ENCODE data around the gene MRPL11.

The MRPL11 gene

DNA sequence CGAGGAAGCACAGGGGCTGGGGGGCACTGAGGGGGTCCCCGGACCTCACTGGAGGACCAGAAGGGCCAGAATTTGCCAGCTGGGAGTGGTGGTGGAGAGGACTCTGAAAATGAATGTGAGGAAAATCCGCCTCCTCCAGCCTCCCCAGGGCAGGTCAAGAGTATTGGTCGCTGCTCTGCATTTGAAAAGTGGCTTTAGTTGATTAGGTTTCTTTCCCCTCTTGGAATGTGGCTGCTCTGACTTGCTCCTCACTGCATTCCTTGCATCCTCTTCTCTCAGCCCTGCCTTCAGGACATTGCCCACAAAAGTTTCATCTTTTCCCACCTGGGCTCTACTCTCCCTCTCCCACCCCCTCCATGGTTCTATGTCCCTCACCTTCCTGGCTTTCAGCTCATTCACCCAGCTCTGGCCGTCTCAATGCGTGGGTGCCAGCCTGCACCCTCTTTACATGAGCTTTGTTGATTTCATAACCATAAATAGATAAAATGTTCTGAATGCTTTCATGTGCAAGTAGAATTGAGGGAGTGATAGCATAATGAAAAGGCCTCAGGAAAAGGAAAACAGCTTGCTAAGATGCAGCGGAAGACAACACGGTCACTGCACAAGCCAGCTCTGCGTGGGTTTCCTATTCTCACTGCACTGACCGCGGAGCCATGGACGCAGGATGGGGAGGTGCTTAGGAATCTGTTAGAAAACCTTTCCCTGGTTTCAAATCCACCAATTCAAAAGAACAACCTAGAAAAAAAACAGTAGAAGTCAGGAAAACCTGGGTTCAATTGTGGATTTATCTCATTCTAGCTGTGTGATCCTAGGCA is 24.3 kb downstream of the MRPL11 start:
- TF ChIP-seq MYC (IDR thresholded peaks at IDR 0.05; ENCODE audit: low read depth, low read length), result no peak
- no peak for TF ChIP-seq POLR2A (IDR thresholded peaks at IDR 0.05; ENCODE audit: extremely low read depth, insufficient read length)
- TF ChIP-seq, protein P1, sequence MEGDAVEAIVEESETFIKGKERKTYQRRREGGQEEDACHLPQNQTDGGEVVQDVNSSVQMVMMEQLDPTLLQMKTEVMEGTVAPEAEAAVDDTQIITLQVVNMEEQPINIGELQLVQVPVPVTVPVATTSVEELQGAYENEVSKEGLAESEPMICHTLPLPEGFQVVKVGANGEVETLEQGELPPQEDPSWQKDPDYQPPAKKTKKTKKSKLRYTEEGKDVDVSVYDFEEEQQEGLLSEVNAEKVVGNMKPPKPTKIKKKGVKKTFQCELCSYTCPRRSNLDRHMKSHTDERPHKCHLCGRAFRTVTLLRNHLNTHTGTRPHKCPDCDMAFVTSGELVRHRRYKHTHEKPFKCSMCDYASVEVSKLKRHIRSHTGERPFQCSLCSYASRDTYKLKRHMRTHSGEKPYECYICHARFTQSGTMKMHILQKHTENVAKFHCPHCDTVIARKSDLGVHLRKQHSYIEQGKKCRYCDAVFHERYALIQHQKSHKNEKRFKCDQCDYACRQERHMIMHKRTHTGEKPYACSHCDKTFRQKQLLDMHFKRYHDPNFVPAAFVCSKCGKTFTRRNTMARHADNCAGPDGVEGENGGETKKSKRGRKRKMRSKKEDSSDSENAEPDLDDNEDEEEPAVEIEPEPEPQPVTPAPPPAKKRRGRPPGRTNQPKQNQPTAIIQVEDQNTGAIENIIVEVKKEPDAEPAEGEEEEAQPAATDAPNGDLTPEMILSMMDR (IDR thresholded peaks at IDR 0.05; ENCODE audit: low read depth, low read length), result no peak
- TF ChIP-seq MAX (IDR thresholded peaks at IDR 0.05; ENCODE audit: low read depth, low read length), result no peak
- DNase-seq (ENCODE audit: low read depth), result no peak
- H3K4me3 ChIP-seq (ENCODE audit: low read depth, low read length), result no peak overlapping the region

DNA sequence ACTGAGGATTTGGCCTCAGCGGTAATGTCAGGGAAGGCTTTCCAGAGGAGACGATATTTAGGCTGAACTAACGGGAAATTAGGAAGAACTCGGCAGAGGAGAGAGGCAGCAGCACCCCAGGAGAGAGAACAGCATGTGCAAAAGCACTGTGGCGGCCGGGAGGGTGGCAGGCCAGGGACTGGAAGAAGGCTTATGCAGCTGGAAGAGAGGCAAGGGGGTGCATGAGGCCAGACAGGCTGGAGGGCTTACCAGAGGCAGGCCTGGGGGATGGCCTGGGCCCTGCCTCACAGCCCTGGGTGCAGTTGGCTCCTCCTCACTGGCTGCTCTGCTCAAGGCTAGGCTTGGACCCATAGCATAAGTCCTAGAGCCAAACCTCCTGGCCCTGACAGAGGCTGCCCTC is 25.5 kb downstream of the MRPL11 start:
- no peak for DNase-seq (ENCODE audit: low read depth)
- TF ChIP-seq MYC (IDR thresholded peaks at IDR 0.05; ENCODE audit: low read depth, low read length) (no peak), MAX (IDR thresholded peaks at IDR 0.05; ENCODE audit: low read depth, low read length) (no peak), POLR2A (IDR thresholded peaks at IDR 0.05; ENCODE audit: extremely low read depth, insufficient read length) (no peak)
- TF ChIP-seq, protein P1 (IDR thresholded peaks at IDR 0.05; ENCODE audit: low read depth, low read length), result no peak
- H3K4me3 ChIP-seq (ENCODE audit: low read depth, low read length), result no peak overlapping the region

DNA sequence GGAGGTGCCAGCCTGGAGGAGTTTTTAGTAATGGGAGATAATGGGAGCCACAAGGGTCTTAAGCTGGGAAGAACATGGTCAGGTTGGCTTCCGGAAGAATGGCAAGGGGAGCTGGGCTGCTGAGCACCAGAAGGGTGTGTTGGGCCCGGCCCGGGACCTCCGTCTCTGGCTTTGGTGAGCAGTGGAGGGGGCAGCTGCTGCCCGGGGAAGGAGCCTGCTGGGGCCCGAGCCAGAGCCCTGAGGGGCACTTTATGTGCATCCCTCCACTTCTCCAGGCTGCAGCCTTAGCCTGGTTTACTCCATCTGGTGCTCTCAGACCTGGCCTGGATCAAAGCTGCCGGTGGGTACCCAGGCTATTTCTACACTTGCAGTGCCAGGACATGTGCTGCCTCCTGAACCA is 26.5 kb downstream of the MRPL11 start:
- TF ChIP-seq, protein P1 (IDR thresholded peaks at IDR 0.05; ENCODE audit: low read depth, low read length), result no peak
- TF ChIP-seq MAX (IDR thresholded peaks at IDR 0.05; ENCODE audit: low read depth, low read length), result no peak
- no peak for TF ChIP-seq MYC (IDR thresholded peaks at IDR 0.05; ENCODE audit: low read depth, low read length)
- no peak for TF ChIP-seq POLR2A (IDR thresholded peaks at IDR 0.05; ENCODE audit: extremely low read depth, insufficient read length)
- DNase-seq (ENCODE audit: low read depth), result no peak
- H3K4me3 ChIP-seq (ENCODE audit: low read depth, low read length), result no peak overlapping the region

- H3K4me3 ChIP-seq (ENCODE audit: low read depth, low read length), result no peak overlapping the region
- no peak for DNase-seq (ENCODE audit: low read depth)
- TF ChIP-seq MYC (IDR thresholded peaks at IDR 0.05; ENCODE audit: low read depth, low read length) (no peak), MAX (IDR thresholded peaks at IDR 0.05; ENCODE audit: low read depth, low read length) (no peak), POLR2A (IDR thresholded peaks at IDR 0.05; ENCODE audit: extremely low read depth, insufficient read length) (no peak)
- TF ChIP-seq, protein P1 (IDR thresholded peaks at IDR 0.05; ENCODE audit: low read depth, low read length), result no peak
Observed at GRCh38 chr11:66411323-66411722, 27.3 kb downstream of the MRPL11 start.

- no peak for DNase-seq (ENCODE audit: low read depth)
- H3K4me3 ChIP-seq (ENCODE audit: low read depth, low read length), result no peak overlapping the region
- TF ChIP-seq, protein P1 (IDR thresholded peaks at IDR 0.05; ENCODE audit: low read depth, low read length), result no peak
- TF ChIP-seq MAX (IDR thresholded peaks at IDR 0.05; ENCODE audit: low read depth, low read length) (no peak), POLR2A (IDR thresholded peaks at IDR 0.05; ENCODE audit: extremely low read depth, insufficient read length) (no peak), MYC (IDR thresholded peaks at IDR 0.05; ENCODE audit: low read depth, low read length) (no peak)
Observed at GRCh38 chr11:66410191-66410590, 28.5 kb downstream of the MRPL11 start.
